DMS153 treated with DMSO at 0.1 percent for 48 hours (cell line): Measurements from ENCODE around the gene SLC9C1.

Source experiments
- DNase-seq: peaks from one replicate; lab custom pipeline; 2025; ENCODE audit not compliant: unreplicated experiment; lab: John Stamatoyannopoulos, UW

Gene SLC9C1

DNA sequence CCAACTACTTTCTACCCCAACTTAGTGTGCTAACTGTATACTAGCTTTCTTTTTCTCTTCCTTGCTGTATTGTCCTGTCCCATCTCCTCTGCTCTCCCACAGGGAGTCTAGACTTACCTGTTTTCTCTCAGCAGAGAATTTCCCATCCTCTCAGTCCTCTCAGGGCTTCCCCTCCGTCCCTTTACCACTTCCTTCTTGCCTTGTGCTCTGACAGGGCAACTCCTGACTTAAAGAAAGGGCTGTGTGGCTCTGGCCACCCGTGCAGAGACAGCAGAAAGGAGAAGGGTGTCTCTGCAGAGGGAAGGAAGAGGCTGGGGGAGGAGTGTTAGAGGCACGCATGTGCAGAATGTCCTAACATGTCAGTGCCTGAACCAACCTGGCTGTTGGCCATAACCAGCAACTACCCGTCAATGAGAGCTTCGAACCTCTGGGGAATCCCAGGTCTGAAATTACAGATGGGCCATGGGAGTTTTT lies 161.0 kb downstream of the SLC9C1 start, which contains the start of gene GCSAM:
Gene GCSAM, minus strand, starts transcription at position 274 of the 474 bp plus-strand sequence. Its CDS starts 128 bp downstream, at position 146.
- no peak for DNase-seq

DNA sequence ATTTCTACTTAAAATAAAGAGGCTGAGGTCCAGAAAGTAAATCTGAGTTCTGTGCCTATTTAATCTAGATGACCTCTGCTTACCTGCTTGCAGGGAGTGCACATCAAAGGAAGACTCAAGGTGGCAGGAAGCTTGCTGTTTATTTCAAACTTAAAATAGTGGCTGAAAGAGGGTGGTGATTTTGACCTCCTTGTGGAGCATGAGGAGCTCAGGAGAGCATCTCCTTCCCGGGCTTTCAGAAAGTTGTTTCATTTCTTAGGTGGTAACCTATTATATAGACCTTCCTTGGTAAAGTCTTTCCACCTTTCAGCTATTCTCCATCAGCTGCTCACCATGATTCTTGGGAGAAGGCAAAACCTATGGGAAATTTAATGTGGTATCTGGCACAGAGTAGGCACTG lies 161.5 kb downstream of the SLC9C1 start:
- DNase-seq, result no peak

DNA sequence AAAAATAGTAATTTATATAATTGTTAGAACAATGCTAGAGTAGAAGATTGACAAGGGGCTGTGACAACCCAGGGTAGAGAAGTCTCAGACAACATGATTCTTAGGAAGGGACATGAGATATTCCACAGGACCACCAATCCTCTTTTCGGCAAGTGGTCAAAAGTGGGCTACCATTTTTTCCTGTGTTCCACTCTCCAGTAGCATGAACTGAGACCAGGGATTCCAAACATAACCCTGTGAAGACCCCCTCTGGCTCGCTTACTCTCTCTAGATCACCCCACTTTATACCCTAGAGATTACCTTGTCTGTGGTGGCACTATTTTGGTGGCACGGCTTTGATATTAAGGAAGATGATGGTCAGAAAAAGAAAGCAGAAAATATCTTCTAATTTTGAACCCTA lies 161.9 kb downstream of the SLC9C1 start:
- DNase-seq, result no peak

DNA sequence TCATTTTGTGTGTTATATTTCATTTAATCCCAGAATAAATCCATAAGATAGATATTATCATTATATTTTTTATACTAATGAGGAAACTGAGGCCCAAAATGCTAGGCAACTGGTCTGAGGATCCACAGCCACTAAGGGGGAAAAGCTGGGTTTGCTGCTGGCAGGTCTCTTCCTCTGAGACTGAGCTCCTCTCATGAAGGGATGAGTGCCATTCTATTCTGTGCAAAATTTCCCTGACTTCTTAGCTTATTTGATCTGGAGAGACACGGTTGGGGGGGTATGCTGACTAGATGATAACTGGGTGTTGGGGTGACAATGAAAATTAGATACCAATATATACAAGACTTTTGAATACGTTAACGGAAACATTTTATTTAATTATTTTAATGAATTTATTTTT lies 162.9 kb downstream of the SLC9C1 start:
- no peak for DNase-seq

DNA sequence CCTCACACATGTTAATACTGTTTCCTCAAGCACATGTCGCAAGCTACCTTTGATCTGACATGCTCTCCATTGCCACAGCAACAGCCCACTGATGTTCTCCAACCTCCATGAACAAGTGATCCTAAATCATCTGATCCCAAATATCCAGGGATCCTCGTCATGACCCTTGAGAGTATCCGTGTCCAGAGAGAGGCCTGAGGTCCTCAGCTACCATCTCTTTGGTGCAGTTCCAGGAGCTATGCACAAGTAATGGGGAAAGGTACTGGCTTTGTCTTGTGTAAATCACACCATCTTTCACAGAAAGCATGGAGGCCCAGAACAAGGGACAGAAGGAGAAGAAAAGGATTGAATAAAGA lies 163.4 kb downstream of the SLC9C1 start:
- DNase-seq, result no peak

DNA sequence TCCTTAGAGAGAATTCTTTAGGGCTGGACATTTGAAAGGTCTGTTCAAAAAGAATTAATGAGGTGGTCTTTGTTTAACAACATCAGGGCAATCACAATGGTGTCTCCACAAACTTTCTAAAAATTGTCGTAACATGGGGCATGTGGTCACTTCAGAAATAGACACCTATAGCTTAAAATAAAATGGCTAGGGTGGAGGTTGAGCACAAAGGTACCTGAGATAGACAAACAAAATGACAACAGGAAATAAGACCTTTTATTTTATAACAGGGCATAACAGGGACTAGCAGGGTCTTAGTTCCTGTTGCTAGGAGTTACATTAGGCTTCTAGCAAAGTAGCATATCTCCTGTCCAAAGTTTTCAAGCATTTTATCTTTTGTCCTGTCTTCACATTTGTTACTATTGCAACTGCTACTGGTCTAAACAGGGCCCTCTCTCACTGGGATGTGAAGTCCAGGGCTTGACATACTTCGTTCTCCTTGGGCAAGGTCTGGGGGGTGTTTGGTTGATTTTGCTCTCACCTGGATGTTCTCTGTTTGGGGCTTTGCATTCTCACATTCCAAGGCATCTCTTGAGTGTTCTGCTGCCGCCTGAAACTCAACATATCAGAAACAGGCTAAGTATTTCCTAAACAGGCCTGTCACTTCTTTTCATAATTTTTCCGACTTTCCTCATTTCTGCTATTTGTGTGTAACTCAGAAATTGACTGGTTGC lies 163.9 kb downstream of the SLC9C1 start:
- DNase-seq, result no peak

DNA sequence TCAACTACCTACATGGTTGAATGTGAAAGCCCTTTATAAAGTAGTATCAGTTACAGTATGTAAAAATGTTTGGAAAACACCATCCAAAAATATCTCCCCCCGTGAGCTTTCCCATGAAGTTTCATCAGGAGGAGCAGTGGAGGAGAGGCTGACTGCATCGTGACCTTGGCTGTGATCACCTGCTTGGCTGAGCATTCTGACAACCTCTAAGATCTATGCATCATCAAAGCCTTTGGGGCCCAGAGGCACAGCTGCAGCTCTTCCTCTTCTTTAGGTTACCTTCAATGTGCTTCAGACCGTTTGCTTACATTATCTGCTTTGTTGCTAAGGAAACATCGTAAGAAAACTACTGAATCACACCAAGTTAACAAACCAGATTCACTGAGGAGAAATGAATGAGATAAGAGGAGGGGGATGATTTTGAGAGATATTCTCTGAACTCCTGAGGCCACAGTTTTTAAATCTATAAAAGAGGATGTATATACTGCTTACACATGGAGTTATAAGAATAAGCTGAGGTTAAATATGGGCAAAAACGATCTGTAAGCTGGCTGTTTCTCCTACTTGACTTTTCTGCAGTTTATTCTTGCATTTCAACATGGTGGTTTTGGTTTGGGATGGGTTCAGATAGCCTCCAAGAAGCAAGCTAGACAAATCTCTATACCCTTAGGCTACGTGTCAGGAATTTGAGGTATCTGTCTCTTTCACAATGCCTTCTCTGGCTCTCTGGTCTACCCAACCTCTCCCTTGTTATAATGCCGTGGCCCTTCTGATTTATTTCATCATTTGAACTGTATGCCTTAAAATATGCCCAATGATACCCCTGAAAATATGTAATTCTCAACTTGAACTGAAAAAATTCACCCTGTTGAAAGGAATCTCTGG lies 164.9 kb downstream of the SLC9C1 start:
- DNase-seq, result no peak

DNA sequence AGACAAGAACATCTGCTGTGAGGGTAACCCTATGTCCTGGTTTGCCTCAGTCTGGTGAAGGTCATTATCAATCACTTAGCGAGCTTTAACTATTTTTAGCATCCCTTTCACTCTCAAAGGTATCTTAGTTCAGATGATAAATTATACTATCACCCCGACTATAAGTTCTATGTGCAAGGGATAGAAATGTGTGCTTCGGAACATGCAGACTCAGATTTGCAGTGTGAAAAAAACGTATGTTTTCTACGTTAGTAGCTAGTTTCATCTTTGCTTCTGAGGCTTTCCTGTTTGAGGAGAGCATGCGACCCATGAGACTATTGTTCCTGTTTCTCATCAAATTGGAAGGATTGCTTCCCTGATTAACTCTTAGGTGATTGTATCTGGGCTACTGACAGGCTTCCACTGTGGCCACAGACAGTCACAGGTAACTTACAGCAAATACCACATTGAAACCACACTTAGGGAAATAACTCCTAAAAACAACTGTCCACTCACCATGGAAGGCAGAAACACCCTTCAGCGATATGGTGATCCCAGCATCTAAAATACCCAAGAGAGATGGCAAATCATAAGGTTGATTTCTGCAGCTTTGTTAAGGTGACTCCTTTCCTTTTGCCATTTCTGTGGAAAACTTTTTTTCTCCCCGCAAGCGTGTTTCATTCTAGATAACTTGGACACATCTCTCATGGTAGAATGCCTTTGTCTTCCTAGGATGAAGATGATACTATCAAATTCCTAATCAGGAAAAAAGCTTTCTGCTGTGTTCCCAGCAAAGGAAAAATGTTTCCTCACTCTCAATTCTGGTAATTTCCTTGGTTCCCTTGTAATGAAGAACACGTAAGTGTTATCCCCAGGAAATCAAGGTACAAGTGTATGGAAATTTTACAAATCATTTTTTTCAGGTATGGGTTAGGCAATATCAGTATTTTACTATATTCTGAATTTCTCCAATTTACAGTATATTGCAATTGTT lies 166.2 kb downstream of the SLC9C1 start:
- no peak for DNase-seq

DNA sequence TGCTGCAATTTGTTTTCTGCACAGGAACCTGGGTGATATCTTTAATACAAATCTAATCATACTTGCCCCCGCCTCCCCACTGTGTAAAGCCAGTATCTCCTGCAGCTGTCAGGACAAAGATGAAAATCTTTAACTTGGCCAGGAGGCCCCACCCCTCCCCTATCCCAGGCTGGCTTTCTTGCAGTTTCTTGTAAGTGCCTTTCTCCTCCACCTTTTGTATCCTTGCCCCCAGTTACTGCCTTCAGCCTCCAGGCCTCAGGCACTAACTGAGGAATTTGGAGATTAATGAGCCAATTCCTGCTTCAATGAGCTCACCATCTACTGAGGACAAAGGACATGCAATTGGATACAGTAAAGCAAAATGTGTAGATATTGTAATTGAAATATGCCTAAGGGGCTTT lies 167.5 kb downstream of the SLC9C1 start:
- DNase-seq, result no peak

DNA sequence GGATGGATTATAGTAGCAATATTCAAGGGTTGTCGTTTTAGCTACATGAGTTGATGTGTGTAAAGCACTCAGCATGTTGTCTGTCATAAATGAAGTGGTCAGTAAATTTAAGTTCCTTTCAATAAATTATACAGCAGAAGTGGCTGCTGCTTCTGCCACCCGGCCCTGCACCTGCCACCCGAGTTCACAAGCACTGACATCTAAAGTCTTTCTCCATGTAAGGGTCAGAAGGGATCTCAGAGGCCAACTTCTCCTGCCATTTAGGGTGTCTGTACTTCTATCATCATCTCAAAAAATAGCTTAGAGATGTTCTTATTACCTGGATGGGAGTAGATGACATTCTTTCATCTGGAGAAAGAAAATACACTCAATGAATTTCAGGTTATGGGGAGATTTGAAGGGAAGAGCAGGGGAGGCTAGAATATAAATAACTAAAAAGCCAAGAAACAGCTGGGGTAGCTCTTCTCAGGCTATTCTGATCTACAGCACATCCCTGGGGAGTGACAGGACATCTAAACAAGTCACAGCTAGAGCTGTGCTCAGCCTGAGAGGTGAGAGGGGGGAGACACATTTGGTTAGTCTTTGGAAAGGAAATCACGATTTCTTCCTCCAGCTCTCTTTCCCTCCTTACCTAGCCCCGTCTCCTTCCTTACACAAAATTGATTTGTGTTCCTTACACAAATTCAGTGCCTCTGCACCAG lies 169.0 kb downstream of the SLC9C1 start:
- DNase-seq, result no peak

DNA sequence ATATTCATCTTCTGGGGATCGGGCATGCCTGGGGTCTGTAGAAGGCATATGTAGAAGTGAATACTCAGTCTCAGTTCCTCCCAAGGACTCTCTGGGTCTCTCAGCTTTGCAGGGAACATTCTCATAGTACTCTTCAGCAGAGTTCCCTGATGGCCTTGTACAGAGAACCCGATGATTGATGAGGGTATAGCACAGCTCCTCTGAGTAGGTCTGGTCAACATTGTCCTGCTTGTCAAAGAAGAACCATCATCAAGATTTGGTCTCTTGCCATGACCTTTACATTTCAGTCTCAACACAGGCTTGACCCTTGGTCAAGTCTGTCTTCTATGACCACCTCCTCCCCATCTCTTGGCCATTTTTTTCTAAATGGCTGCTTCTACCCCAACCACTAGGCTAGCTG lies 170.5 kb downstream of the SLC9C1 start:
- no peak for DNase-seq

DNA sequence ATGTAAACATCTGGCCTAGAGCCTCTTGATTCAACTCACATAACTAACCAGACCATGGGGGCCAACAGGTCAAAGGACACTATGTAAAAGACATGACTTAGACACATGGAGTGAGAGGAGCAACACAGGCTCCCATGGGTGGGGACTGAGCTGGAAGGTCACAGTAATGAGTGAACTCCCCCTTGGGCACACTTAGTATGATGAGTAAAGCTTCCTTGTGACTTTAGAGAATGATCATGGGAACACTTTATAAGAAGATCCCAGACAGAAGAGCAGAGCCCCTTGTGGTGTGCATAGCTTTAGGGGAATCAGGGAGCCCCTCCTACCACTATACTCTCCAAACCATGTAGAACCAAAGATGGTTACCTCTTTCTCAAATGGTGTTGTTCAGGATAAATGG lies 171.1 kb downstream of the SLC9C1 start:
- DNase-seq, result no peak

DNA sequence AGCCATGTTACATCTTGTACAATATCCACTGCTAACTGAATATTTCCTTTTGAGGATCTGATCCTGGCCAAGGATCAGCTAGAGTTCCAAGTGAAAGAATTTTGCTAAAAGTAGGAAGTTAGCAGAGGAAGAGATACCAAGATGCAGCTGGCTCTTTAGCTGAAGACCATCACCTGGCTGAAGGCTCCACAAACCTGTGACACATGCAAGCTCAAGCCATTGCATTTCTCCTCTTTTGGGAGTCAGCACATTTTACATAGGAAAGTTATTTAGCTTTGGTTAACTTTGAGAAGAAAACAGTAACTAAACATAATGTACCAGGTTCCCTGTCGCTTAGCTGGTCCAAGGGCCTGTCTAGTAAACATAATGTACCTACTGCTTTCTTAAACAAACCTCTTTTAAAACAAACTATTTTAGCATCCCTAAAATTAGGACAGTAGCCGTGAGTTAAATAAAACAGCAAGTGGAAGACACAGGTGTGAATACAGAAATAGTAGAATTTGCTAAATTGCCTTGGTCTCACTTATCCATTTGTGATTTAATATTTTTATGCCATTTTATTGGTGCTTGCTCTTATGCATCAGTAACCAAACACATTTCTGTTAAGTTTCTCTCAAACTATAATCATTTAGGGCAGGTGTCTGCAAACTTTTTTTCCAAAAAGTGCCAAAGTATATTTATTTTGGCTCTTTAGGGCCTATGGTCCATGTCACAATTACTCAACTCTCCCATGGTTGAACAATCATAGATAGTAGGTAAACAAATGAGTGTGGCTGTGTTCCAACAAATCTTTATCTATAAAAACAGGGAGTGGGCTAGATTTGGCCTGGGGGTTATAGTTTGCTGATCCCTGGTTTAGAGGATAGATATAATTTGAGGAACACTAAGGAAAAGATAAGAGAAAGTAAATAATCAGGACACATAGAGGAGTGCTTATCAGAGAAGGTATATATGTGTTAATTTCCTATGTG lies 172.2 kb downstream of the SLC9C1 start:
- DNase-seq, result no peak

DNA sequence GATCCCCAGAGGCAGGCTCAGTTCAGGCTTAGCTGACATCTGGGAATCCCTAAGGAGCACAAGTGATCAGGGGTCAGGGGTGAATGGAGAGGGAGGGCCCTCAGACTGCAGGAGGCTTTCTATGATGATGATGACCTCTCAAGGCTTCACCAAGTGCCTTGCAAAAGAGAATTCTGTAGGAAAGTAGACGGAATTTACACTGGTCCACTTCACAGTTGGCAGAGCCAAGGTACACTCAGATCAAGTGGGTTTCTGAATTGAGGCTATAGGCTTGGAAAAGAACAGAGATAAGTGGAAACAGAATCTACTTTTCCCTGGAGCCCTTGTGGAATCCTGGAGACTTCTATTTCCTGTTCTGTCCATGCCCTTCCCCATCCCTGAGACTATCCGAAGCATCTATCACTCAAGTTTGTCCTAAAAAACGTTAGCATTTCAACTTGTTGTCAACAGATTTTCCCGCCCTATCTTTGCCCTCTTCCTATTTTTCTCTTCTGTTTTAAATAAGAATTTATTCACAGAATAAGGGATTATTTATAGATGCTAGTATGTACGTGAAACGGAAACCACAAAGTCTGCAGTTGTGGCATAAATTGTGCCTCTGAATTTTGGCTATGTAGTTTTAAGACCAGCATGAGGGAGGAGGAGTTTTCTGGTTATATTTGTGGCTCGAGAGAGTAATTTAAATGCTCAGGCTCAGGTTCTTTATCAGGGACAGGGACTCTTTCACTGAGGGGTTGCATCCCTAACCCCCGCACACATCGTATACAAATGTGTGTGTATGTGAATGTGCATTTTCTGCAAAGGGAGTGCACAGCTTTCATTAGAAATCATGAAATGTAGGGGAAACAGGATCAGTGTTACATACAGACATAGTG lies 173.8 kb downstream of the SLC9C1 start:
- no peak for DNase-seq

DNA sequence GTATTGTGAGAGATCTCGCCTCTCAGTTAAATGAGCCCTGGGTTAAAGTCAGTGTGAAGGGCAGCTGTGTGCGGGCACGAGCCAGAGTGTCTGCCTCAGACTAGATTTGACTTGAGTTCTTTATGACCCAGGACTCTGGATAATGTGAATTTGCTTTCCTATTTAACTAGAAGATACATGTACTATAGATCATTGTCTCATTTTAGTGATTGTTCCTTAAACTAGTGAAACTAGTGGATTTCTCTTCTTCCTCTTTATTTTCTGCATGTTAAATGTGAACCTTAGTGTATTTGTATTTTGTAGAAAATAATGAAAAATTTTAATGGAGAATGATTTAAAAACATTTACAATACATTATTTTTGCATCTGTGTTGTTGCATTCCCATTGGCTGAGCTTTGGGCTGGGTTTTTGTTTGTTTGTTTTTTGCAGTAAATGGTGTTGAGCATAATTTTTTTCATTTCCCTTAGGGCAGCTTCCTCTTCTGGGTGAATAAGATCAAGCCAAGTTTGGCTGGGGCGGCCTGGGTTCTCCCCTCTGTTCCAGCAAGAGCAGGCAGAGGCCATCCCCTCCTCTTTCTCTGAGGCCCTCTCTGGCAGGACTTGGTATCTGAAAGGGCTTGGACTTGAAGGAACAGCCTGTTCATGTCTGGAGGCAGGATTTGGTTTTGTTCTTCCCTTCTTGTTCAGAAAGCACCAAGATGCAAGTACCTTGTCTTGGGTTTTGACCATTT lies 176.0 kb downstream of the SLC9C1 start:
- no peak for DNase-seq

DNA sequence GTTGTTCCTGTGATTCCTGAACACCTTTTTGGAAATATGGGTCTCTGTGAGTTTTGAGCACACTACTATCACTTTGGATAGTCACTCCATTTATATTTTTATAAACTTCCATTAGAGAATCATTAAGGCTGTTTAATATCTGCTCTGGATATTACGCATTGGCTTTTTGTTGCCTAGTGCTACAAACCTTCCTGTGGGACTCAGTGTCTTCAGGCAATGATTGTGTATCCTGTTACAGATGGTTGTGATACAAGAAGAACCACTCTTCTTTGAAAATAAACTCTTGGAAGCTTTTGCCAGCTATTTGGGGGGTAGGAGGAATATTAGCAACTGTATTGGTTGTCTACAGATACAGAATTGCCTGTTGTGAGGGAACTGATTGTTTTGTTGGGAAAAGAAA lies 176.6 kb downstream of the SLC9C1 start:
- DNase-seq, result no peak

DNA sequence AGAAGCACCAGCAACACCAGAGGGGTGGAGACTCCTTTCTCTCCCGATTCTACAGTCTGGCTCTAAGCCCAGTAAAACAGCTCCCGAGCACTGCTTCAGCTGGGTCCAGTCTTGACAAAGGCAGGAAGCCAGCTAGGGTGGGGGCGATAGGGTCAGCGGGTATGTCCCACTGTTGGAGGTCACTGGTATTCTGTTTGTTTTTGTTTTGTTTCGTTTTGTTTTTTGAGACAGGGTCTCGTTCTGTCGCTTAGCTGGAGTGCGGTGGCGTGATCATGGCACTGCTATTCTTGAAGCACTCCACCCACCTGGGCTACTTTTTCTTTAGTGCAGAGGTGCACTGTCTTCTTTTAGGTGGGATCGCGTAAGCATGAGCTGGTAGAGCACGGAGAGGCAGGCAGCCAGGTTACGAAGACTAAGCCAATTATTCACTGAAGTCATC lies 177.2 kb downstream of the SLC9C1 start:
- DNase-seq, result no peak
